Effector CD8-positive, alpha-beta T cell (primary cell): ENCODE measurements around the gene SLC23A2.

Experiments used
- DNase-seq: peaks from one replicate; lab custom pipeline; 2025; lab: John Stamatoyannopoulos, UW

The SLC23A2 gene

GRCh38 chr20:4844751-4845465 lies 156.4 kb downstream of the SLC23A2 start:
- DNase-seq = no peak

- no peak for DNase-seq
Measured at GRCh38 chr20:4844325-4844724, 157.0 kb downstream of the SLC23A2 start.

- no peak for DNase-seq
Measured at GRCh38 chr20:4840801-4841200, 160.5 kb downstream of the SLC23A2 start.

- no peak for DNase-seq
Measured at GRCh38 chr20:4838526-4838925, 162.8 kb downstream of the SLC23A2 start.

- DNase-seq = no peak
Measured at GRCh38 chr20:4837760-4838159, 163.6 kb downstream of the SLC23A2 start.

GRCh38 chr20:4836935-4837334 lies 164.4 kb downstream of the SLC23A2 start:
- no peak for DNase-seq

GRCh38 chr20:4836473-4836872 lies 164.8 kb downstream of the SLC23A2 start:
- DNase-seq = no peak

- no peak for DNase-seq
Measured at GRCh38 chr20:4835244-4836177, 165.8 kb downstream of the SLC23A2 start.

GRCh38 chr20:4833074-4833728 lies 168.1 kb downstream of the SLC23A2 start:
- DNase-seq = no peak

- no peak for DNase-seq
Measured at GRCh38 chr20:4832469-4832868, 168.8 kb downstream of the SLC23A2 start.

- no peak for DNase-seq
Measured at GRCh38 chr20:4830696-4831095, 170.6 kb downstream of the SLC23A2 start.

- no peak for DNase-seq
Measured at GRCh38 chr20:4830259-4830658, 171.1 kb downstream of the SLC23A2 start.

GRCh38 chr20:4829514-4830215 lies 171.6 kb downstream of the SLC23A2 start:
- DNase-seq = no peak

- DNase-seq = no peak
Measured at GRCh38 chr20:4828830-4829513, 172.3 kb downstream of the SLC23A2 start.

GRCh38 chr20:4821590-4821989 lies 179.7 kb downstream of the SLC23A2 start:
- DNase-seq = no peak

GRCh38 chr20:4820806-4821518 lies 180.3 kb downstream of the SLC23A2 start:
- DNase-seq = no peak

- no peak for DNase-seq
Measured at GRCh38 chr20:4819901-4820300, 181.4 kb downstream of the SLC23A2 start.

- DNase-seq = no peak
Measured at GRCh38 chr20:4817230-4817671, 184.1 kb downstream of the SLC23A2 start.

GRCh38 chr20:4815628-4816027 lies 185.7 kb downstream of the SLC23A2 start:
- no peak for DNase-seq

- DNase-seq = peak; percentile 67
Measured at GRCh38 chr20:4814696-4815252, 186.5 kb downstream of the SLC23A2 start.
